H1 (cell line): Measurements from ENCODE around the gene EDEM1. TPM values are rescaled to one million over a fixed set of nuclear protein-coding genes. Genes with fewer than 3 reads are reported as not detected.

Source experiments
- CTCF ChIA-PET: fragments of 300-600 bp; sonication (Branson Sonifier 250); formaldehyde crosslinking; loops from one replicate; lab custom pipeline; 2021; ENCODE audit not compliant: partially characterized antibody; lab: Charles Lee
- POLR2A ChIA-PET: fragments of 300-600 bp; sonication (Branson Sonifier 250); formaldehyde crosslinking; loops from one replicate; lab custom pipeline; 2021; ENCODE audit warnings: inconsistent platforms; ENCODE audit not compliant: partially characterized antibody; lab: Charles Lee
- DNase-seq, 2 experiments: peaks; one replicate each; pipeline versions ENCODE4 v3.0.0 to v3.0.0-alpha.2; 2010 to 2022; ENCODE audit warnings: low spot score in 2 of 2, low read depth in 1 of 2, mixed read lengths in 1 of 2
- FAIRE-seq: peaks from 2 replicates; lab custom pipeline; 2011; peaks lifted over from hg19 to GRCh38; lab: Jason Lieb, UNC
- H2AFZ ChIP-seq: 2 replicates; pipeline ENCODE4 v1.8.1; 2012; ENCODE audit warnings: low read length, inconsistent platforms
- H2AK5ac ChIP-seq: 2 replicates; pipeline ENCODE4 v1.6.1; 2013; ENCODE audit warnings: low read depth, low read length
- H2BK120ac ChIP-seq: replicated peaks from 2 replicates; pipeline ENCODE3; 2013; ENCODE audit warnings: low read depth, low read length, inconsistent platforms
- H2BK12ac ChIP-seq: 2 replicates; pipeline ENCODE4 v1.6.1; 2013; ENCODE audit warnings: low read depth, low read length
- H2BK15ac ChIP-seq: 2 replicates; pipeline ENCODE4 v1.6.1; 2013; ENCODE audit warnings: low read length
- H2BK20ac ChIP-seq: 2 replicates; pipeline ENCODE4 v1.6.1; 2013; ENCODE audit warnings: low read length
- H2BK5ac ChIP-seq: 2 replicates; pipeline ENCODE4 v1.6.1; 2013; ENCODE audit warnings: low read depth, low read length
- H3K14ac ChIP-seq: 2 replicates; pipeline ENCODE4 v1.6.1; 2013; ENCODE audit warnings: inconsistent platforms; ENCODE audit not compliant: insufficient read length
- H3K18ac ChIP-seq: 2 replicates; pipeline ENCODE4 v1.6.1; 2013; ENCODE audit warnings: low read length; ENCODE audit errors: extremely low read depth
- H3K23ac ChIP-seq: 2 replicates; pipeline ENCODE4 v1.6.1; 2013; ENCODE audit warnings: inconsistent platforms; ENCODE audit not compliant: insufficient read length
- H3K23me2 ChIP-seq: 2 replicates; pipeline ENCODE4 v1.6.1; 2013; ENCODE audit warnings: low read depth, low read length
- H3K27ac ChIP-seq: 2 replicates; pipeline ENCODE4 v1.6.1; 2011; ENCODE audit warnings: low read depth, low read length, inconsistent platforms
- H3K27me3 ChIP-seq, 4 experiments: replicated peaks in 1 of 4; 1 replicate in 1 of 4; 2 replicates in 3 of 4; pipeline versions ENCODE4 v1.6.1 to v1.8.1; 2011 to 2013; ENCODE audit warnings: low read length in 3 of 4, mild to moderate bottlenecking in 3 of 4, inconsistent platforms in 2 of 4, mixed read lengths in 2 of 4, moderate library complexity in 1 of 4; ENCODE audit not compliant: control insufficient read depth in 3 of 4, insufficient read depth in 3 of 4; ENCODE audit errors: extremely low read depth in 1 of 4
- H3K36me3 ChIP-seq, 4 experiments: 2 replicates each; pipeline versions ENCODE4 v1.6.1 to v1.8.1; 2011 to 2013; ENCODE audit warnings: mild to moderate bottlenecking in 4 of 4, low read length in 3 of 4, moderate library complexity in 2 of 4, control low read depth in 1 of 4, inconsistent platforms in 1 of 4; ENCODE audit not compliant: insufficient read depth in 4 of 4, control insufficient read depth in 2 of 4
- H3K4ac ChIP-seq: replicated peaks from 2 replicates; pipeline ENCODE3; 2013; ENCODE audit warnings: low read length, low read depth, mixed read lengths, inconsistent platforms; ENCODE audit not compliant: insufficient read length
- H3K4me1 ChIP-seq, 4 experiments: replicated peaks in 1 of 4; 1 replicate in 1 of 4; 2 replicates in 3 of 4; pipeline versions ENCODE4 v1.6.1 to v1.8.1; 2011 to 2013; ENCODE audit warnings: low read length in 3 of 4, inconsistent platforms in 2 of 4, mixed read lengths in 1 of 4; ENCODE audit not compliant: insufficient read depth in 4 of 4, control insufficient read depth in 3 of 4
- H3K4me2 ChIP-seq, 2 experiments: 2 replicates each; pipeline versions ENCODE4 v1.6.1 to v1.8.1; 2011 to 2013; ENCODE audit warnings: low read depth in 2 of 2, low read length in 2 of 2, control low read depth in 1 of 2, inconsistent platforms in 1 of 2, mild to moderate bottlenecking in 1 of 2; ENCODE audit not compliant: insufficient read depth in 1 of 2
- H3K4me3 ChIP-seq, 4 experiments: fragments of 200-600, 300-600 bp in 1 of 4; sonication (generic), shearing (Covaris generic), sonication (Bioruptor Twin) in 1 of 4; 2 replicates each; pipeline versions ENCODE4 v1.5.1 to v1.8.1; 2011 to 2016; ENCODE audit warnings: low read length in 4 of 4, low read depth in 3 of 4, control low read depth in 2 of 4, inconsistent platforms in 2 of 4, mild to moderate bottlenecking in 2 of 4, mixed read lengths in 1 of 4, moderate library complexity in 1 of 4; ENCODE audit not compliant: insufficient read depth in 2 of 4; ENCODE audit errors: extremely low read depth in 1 of 4
- H3K56ac ChIP-seq: replicated peaks from 2 replicates; pipeline ENCODE3; 2013; ENCODE audit warnings: low read depth, mild to moderate bottlenecking, mixed read lengths, low read length, inconsistent platforms; ENCODE audit not compliant: insufficient read length
- H3K79me1 ChIP-seq: 2 replicates; pipeline ENCODE4 v1.6.1; 2013; ENCODE audit warnings: low read depth, low read length, control low read depth
- H3K79me2 ChIP-seq, 2 experiments: 2 replicates each; pipeline versions ENCODE4 v1.6.1 to v1.8.1; 2012 to 2013; ENCODE audit warnings: low read length in 2 of 2, mild to moderate bottlenecking in 2 of 2, inconsistent platforms in 1 of 2; ENCODE audit not compliant: insufficient read depth in 2 of 2, control insufficient read depth in 1 of 2
- H3K9ac ChIP-seq, 4 experiments: replicated peaks in 1 of 4; 1 replicate in 1 of 4; 2 replicates in 3 of 4; pipeline versions ENCODE4 v1.6.1 to v1.8.1; 2011 to 2013; ENCODE audit warnings: low read depth in 3 of 4, low read length in 3 of 4, control low read depth in 2 of 4, mild to moderate bottlenecking in 2 of 4, moderate library complexity in 2 of 4, inconsistent platforms in 1 of 4; ENCODE audit errors: extremely low read depth in 1 of 4
- H3K9me3 ChIP-seq, 2 experiments: 2 replicates each; pipeline versions ENCODE4 v1.6.1 to v1.8.1; 2012 to 2013; ENCODE audit warnings: mild to moderate bottlenecking in 2 of 2, moderate library complexity in 2 of 2, control low read depth in 1 of 2, inconsistent platforms in 1 of 2, low read depth in 1 of 2, low read length in 1 of 2, mixed read lengths in 1 of 2; ENCODE audit not compliant: insufficient read depth in 2 of 2
- H4K20me1 ChIP-seq, 2 experiments: replicated peaks in 1 of 2; 2 replicates each; pipeline versions ENCODE3 to v1.8.1; 2011 to 2013; ENCODE audit warnings: inconsistent platforms in 2 of 2, low read length in 2 of 2, mild to moderate bottlenecking in 1 of 2; ENCODE audit not compliant: insufficient read depth in 2 of 2, control insufficient read depth in 1 of 2
- H4K5ac ChIP-seq: 2 replicates; pipeline ENCODE4 v1.6.1; 2013; ENCODE audit warnings: low read length, low read depth, mixed read lengths, inconsistent platforms; ENCODE audit not compliant: insufficient read length
- H4K8ac ChIP-seq: 2 replicates; pipeline ENCODE4 v1.8.0; 2013; ENCODE audit warnings: mild to moderate bottlenecking, moderate library complexity, low read length, inconsistent platforms; ENCODE audit not compliant: insufficient read depth; ENCODE audit errors: extremely low read depth
- H4K91ac ChIP-seq: replicated peaks from 2 replicates; pipeline ENCODE3; 2013; ENCODE audit warnings: low read length, mixed read lengths, inconsistent platforms; ENCODE audit not compliant: insufficient read length
- E2F6 ChIP-seq: IDR thresholded peaks from 2 replicates; pipeline ENCODE4 v1.6.1; 2012; ENCODE audit warnings: inconsistent platforms
- GTF2F1 ChIP-seq: IDR thresholded peaks from 2 replicates; pipeline ENCODE4 v1.6.1; 2012; ENCODE audit warnings: low read depth, low read length, improper control_type of control experiment, borderline replicate concordance
- WGBS, 2 experiments: shearing (Covaris generic) in 1 of 2; methylation state at CpG; one replicate each; pipeline versions ENCODE4 v1.1.6 to v1.1.7; 2013 to 2015; ENCODE audit warnings: low lambda C conversion rate in 2 of 2, mixed read lengths in 2 of 2, inconsistent platforms in 1 of 2, low coverage in 1 of 2, missing lambda C conversion rate in 1 of 2; ENCODE audit not compliant: insufficient replicate concordance in 2 of 2, insufficient coverage in 1 of 2, insufficient read length in 1 of 2; ENCODE audit errors: extremely low coverage in 1 of 2, missing lambda C conversion rate in 1 of 2; 5-methylcytosine and 5-hydroxymethylcytosine counted together
- polyA plus RNA-seq, 7 experiments: library from polyadenylated mRNA; depleted of rRNA in 3 of 7; stranded (reverse) in 5 of 7; unstranded in 2 of 7; fragments of >200 nt in 5 of 7; fragments of 200-250 nt in 2 of 7; gene quantifications; 1 replicate in 5 of 7; 2 replicates in 1 of 7; 4 replicates in 1 of 7; pipeline versions ENCODE4 v1.2.1 to v1.2.3, GENCODE V29; 2011 to 2013; ENCODE audit warnings: missing spikeins in 2 of 7, mixed read lengths in 2 of 7
- total RNA-seq: library from RNA; stranded (reverse); fragmentation: NEBNext Ultra II Directional; extraction: Animal tissue kit (Norgen Biotek cat#: 25700); gene quantifications from 2 replicates; pipeline ENCODE4 v1.2.1, GENCODE V29; 2021

Gene EDEM1
- total and polyA plus RNA-seq, 2 of the 8 experiments (the other 6 are each of a cell fraction or from before 2014, with no cell fraction given): 4.8 to 16.4 TPM

- Histone ChIP-seq H3K9ac (no peak overlapping the region), H2AFZ (no peak overlapping the region), H4K91ac (no peak overlapping the region), H3K9me3 (no peaks in the 10 kb centered on the region), H3K79me2 (no peaks in the 10 kb centered on the region), H2BK5ac (no peak overlapping the region), H2BK120ac (no peak overlapping the region), H3K56ac (no peak overlapping the region), H2BK12ac (no peak overlapping the region), H3K18ac (no peak overlapping the region), H4K8ac (peak overlapping the region; percentile 29; the same call in 1 of the 2 replicates), H2BK15ac (no peak overlapping the region), H3K4me3 (no peak overlapping the region), H3K23me2 (no peaks in the 10 kb centered on the region), H3K4me1 (no peaks in the 10 kb centered on the region), H2BK20ac (no peak overlapping the region), H4K5ac (no peak overlapping the region), H3K79me1 (no peaks in the 10 kb centered on the region), H3K36me3 (no peaks in the 10 kb centered on the region), H4K20me1 (no peaks in the 10 kb centered on the region), H3K14ac (no peak overlapping the region), H3K4ac (no peak overlapping the region), H3K4me2 (no peak overlapping the region), H3K27me3 (no peaks in the 10 kb centered on the region), H2AK5ac (no peak overlapping the region), H3K23ac (no peak overlapping the region), H3K27ac (no peak overlapping the region)
- ChIA-PET CTCF (interaction anchor here (0.6 to 1.7 kb wide), 4 partner anchors 17 to 1608 kb away, joined by 3 to 8 read pairs (median 4); no protein-coding TSS in a partner anchor), POLR2A (no interaction called here)
- FAIRE-seq: no peak
- 45% methylated on average over 2 of the region's 2 CpGs; no CpG with 5 or more reads in 1 of the 2 experiments for WGBS, 2 experiments
- no peak for TF ChIP-seq E2F6
- no peak for TF ChIP-seq GTF2F1
- no peak for DNase-seq
Observed at GRCh38 chr3:5231487-5231886, 44.0 kb downstream of the EDEM1 start.
